Neuronal stem cell (in vitro differentiated cells): ENCODE measurements around the gene DHCR7.
A peak's percentile ranks its signal among the peaks of the same experiment; 100 is the strongest.

ENCODE experiments used
- DNase-seq: peaks from one replicate; pipeline ENCODE4 v3.0.0-alpha.2; 2013; ENCODE audit warnings: low spot score
- H2AFZ ChIP-seq: one replicate; pipeline ENCODE4 v1.6.1; 2013; ENCODE audit warnings: mild to moderate bottlenecking, low read length, inconsistent platforms
- H2AK5ac ChIP-seq: 2 replicates; pipeline ENCODE4 v1.6.1; 2013; ENCODE audit warnings: low read depth, mild to moderate bottlenecking, inconsistent platforms, low read length, moderate library complexity, mixed read lengths
- H2BK120ac ChIP-seq: 2 replicates; pipeline ENCODE4 v1.6.1; 2013; ENCODE audit warnings: low read depth, mild to moderate bottlenecking, inconsistent platforms, low read length, moderate library complexity, mixed read lengths
- H2BK12ac ChIP-seq: one replicate; pipeline ENCODE4 v1.6.1; 2013; ENCODE audit warnings: low read length, inconsistent platforms
- H2BK15ac ChIP-seq: 2 replicates; pipeline ENCODE4 v1.6.1; 2013; ENCODE audit warnings: mild to moderate bottlenecking, low read length, inconsistent platforms, mixed read lengths
- H2BK5ac ChIP-seq: one replicate; pipeline ENCODE4 v1.6.1; 2013; ENCODE audit warnings: inconsistent platforms, mild to moderate bottlenecking, low read length, moderate library complexity
- H3K14ac ChIP-seq: one replicate; pipeline ENCODE4 v1.6.1; 2013; ENCODE audit warnings: low read length, inconsistent platforms
- H3K18ac ChIP-seq: 2 replicates; pipeline ENCODE4 v1.6.1; 2013; ENCODE audit warnings: low read length, inconsistent platforms
- H3K23ac ChIP-seq: 2 replicates; pipeline ENCODE4 v1.6.1; 2013; ENCODE audit warnings: low read depth, mild to moderate bottlenecking, mixed read lengths, low read length, inconsistent platforms; ENCODE audit not compliant: poor library complexity
- H3K27ac ChIP-seq: replicated peaks from 3 replicates; pipeline ENCODE4 v1.5.1; 2013; ENCODE audit warnings: low read length, inconsistent platforms
- H3K27me3 ChIP-seq, 3 experiments: 2 replicates each; pipeline ENCODE4 v1.6.1; 2013; ENCODE audit warnings: low read length in 3 of 3, mild to moderate bottlenecking in 2 of 3, inconsistent platforms in 1 of 3, low read depth in 1 of 3, mixed read lengths in 1 of 3, moderate library complexity in 1 of 3; ENCODE audit not compliant: control insufficient read depth in 3 of 3, insufficient read depth in 3 of 3
- H3K36me3 ChIP-seq, 2 donors: replicated peaks in 1 of 2; 2 replicates each; pipeline ENCODE4 v1.6.1; 2013; ENCODE audit warnings: low read length in 2 of 2; ENCODE audit not compliant: control insufficient read depth in 2 of 2, insufficient read depth in 2 of 2
- H3K4ac ChIP-seq: 2 replicates; pipeline ENCODE4 v1.6.1; 2013; ENCODE audit warnings: inconsistent platforms, mild to moderate bottlenecking, low read length, moderate library complexity
- H3K4me1 ChIP-seq, 2 donors: 1 replicate in 1 of 2; 2 replicates in 1 of 2; pipeline ENCODE4 v1.6.1; 2013; ENCODE audit warnings: low read length in 2 of 2, low read depth in 1 of 2; ENCODE audit not compliant: control insufficient read depth in 2 of 2, insufficient read depth in 1 of 2
- H3K4me2 ChIP-seq: one replicate; pipeline ENCODE4 v1.6.1; 2013; ENCODE audit warnings: mild to moderate bottlenecking, low read length, inconsistent platforms; ENCODE audit not compliant: insufficient read depth, poor library complexity, severe bottlenecking
- H3K4me3 ChIP-seq, 2 donors: 2 replicates each; pipeline ENCODE4 v1.5.1; 2013; ENCODE audit warnings: low read length in 2 of 2, mild to moderate bottlenecking in 2 of 2, inconsistent platforms in 1 of 2, moderate library complexity in 1 of 2
- H3K79me1 ChIP-seq: one replicate; pipeline ENCODE4 v1.6.1; 2013; ENCODE audit warnings: low read depth, mild to moderate bottlenecking, inconsistent platforms, low read length, moderate library complexity
- H3K9ac ChIP-seq: one replicate; pipeline ENCODE4 v1.6.1; 2013; ENCODE audit warnings: mild to moderate bottlenecking, low read depth, low read length, inconsistent platforms; ENCODE audit not compliant: poor library complexity
- H3K9me3 ChIP-seq, 2 donors: replicated peaks in 1 of 2; 2 replicates each; pipeline versions ENCODE3 to v1.6.1; 2013; ENCODE audit warnings: low read length in 2 of 2, mild to moderate bottlenecking in 2 of 2, inconsistent platforms in 1 of 2, low read depth in 1 of 2, mixed read lengths in 1 of 2, moderate library complexity in 1 of 2; ENCODE audit not compliant: control insufficient read depth in 2 of 2, insufficient read depth in 1 of 2
- H4K8ac ChIP-seq: one replicate; pipeline ENCODE4 v1.6.1; 2013; ENCODE audit warnings: low read depth, mild to moderate bottlenecking, inconsistent platforms, low read length, moderate library complexity
- H4K91ac ChIP-seq: one replicate; pipeline ENCODE4 v1.6.1; 2013; ENCODE audit warnings: low read length, low read depth, mild to moderate bottlenecking, inconsistent platforms; ENCODE audit not compliant: poor library complexity
- WGBS, 2 donors: extraction: QIAGEN DNeasy Blood & Tissue Kit; methylation state at CpG; one replicate each; pipeline ENCODE4 v1.1.7; 2013; ENCODE audit warnings: missing lambda C conversion rate in 2 of 2, mixed read lengths in 1 of 2; ENCODE audit not compliant: insufficient read length in 2 of 2, insufficient replicate concordance in 1 of 2; ENCODE audit errors: extremely low coverage in 2 of 2; 5-methylcytosine and 5-hydroxymethylcytosine counted together

DHCR7 gene

GRCh38 chr11:71447791-71448256, 369 bp downstream of the DHCR7 start:
- peaks cover 11 to 20% of the 10 kb centered on the region in 2 donors for H3K4me1 ChIP-seq
- peaks cover 14% of the 10 kb centered on the region for H3K79me1 ChIP-seq
- peaks cover 33 to 50% of the 10 kb centered on the region in 2 donors for H3K36me3 ChIP-seq
- H2AFZ ChIP-seq, result peak overlapping the region; percentile 78
- H2BK120ac ChIP-seq, result no peak overlapping the region
- H3K9ac ChIP-seq, result peak overlapping the region; percentile 89
- H3K4me2 ChIP-seq, result peak overlapping the region; percentile 74
- H2BK5ac ChIP-seq, result peak overlapping the region; percentile 49
- peak overlapping the region; percentile 94 for H3K23ac ChIP-seq
- no peak overlapping the region for H2AK5ac ChIP-seq
- H4K8ac ChIP-seq, result no peak overlapping the region
- DNase-seq, result peak; percentile 48
- H3K27me3 ChIP-seq, result no peaks in the 10 kb centered on the region
- WGBS, 2 donors, result no CpG with 5 or more reads among the region's 31 CpGs
- peak overlapping the region; percentile 62 for H3K27ac ChIP-seq
- peak overlapping the region; percentile 88 to 96 for H3K4me3 ChIP-seq
- peaks cover 4 to 18% of the 10 kb centered on the region in 2 donors for H3K9me3 ChIP-seq
- no peak overlapping the region for H2BK12ac ChIP-seq
- no peak overlapping the region for H3K4ac ChIP-seq
- peak overlapping the region; percentile 60 for H3K14ac ChIP-seq
- no peak overlapping the region for H2BK15ac ChIP-seq
- H3K18ac ChIP-seq, result peak overlapping the region; percentile 94
- H4K91ac ChIP-seq, result no peak overlapping the region

- H3K23ac ChIP-seq, result no peak overlapping the region
- H3K4me1 ChIP-seq, result peaks cover 10 to 14% of the 10 kb centered on the region in 2 donors
- H3K4ac ChIP-seq, result no peak overlapping the region
- peaks cover 14% of the 10 kb centered on the region for H3K79me1 ChIP-seq
- no peak overlapping the region for H2BK120ac ChIP-seq
- no CpG with 5 or more reads among the region's 9 CpGs for WGBS, 2 donors
- no peak overlapping the region for H3K9ac ChIP-seq
- H3K27me3 ChIP-seq, result no peaks in the 10 kb centered on the region
- DNase-seq, result no peak
- H2BK12ac ChIP-seq, result no peak overlapping the region
- H3K9me3 ChIP-seq, result peaks cover 4 to 18% of the 10 kb centered on the region in 2 donors
- peak overlapping the region; percentile 62 for H3K27ac ChIP-seq
- H3K18ac ChIP-seq, result no peak overlapping the region
- H2BK5ac ChIP-seq, result peak overlapping the region; percentile 49
- H3K4me3 ChIP-seq, result peak overlapping the region; percentile 88 to 96
- H4K8ac ChIP-seq, result no peak overlapping the region
- H2BK15ac ChIP-seq, result no peak overlapping the region
- peak overlapping the region; percentile 74 for H3K4me2 ChIP-seq
- peak overlapping the region; percentile 78 for H2AFZ ChIP-seq
- H3K36me3 ChIP-seq, result peaks cover 38 to 57% of the 10 kb centered on the region in 2 donors
- no peak overlapping the region for H2AK5ac ChIP-seq
- H4K91ac ChIP-seq, result no peak overlapping the region
- H3K14ac ChIP-seq, result no peak overlapping the region
Measured at GRCh38 chr11:71446942-71447688, 1.1 kb downstream of the DHCR7 start.

DNA sequence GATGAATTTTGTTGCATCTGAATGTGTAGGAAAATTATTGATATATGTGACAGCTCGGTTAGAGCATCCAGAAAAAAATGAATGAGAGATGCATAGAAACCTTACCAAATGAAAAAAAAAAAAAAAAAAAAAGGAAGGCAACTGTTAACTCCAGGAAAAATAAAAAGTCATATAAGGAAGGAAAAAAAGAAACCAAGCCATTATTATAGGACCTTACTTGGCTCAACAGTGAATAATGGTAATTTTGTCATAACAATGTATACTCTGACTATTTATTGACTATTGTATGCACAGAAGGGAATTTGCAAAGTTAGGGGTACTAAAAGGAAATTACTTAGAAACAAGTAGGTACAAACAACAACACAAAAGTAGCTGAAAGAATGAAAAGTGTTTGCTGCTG, 2.0 kb downstream of the DHCR7 start:
- Histone ChIP-seq H3K4me1 (peaks cover 10 to 11% of the 10 kb centered on the region in 2 donors), H3K9me3 (peaks cover 4 to 18% of the 10 kb centered on the region in 2 donors), H3K4me2 (no peak overlapping the region), H3K18ac (no peak overlapping the region), H2AK5ac (no peak overlapping the region), H3K36me3 (peaks cover 48 to 64% of the 10 kb centered on the region in 2 donors), H3K79me1 (peaks cover 17% of the 10 kb centered on the region), H3K4ac (no peak overlapping the region), H2BK5ac (no peak overlapping the region), H3K23ac (no peak overlapping the region), H2AFZ (no peak overlapping the region), H3K27me3 (no peaks in the 10 kb centered on the region), H3K9ac (no peak overlapping the region), H2BK120ac (no peak overlapping the region), H3K27ac (no peak overlapping the region), H3K4me3 (peak overlapping the region in 1 of 2 donors; percentile 16), H2BK12ac (no peak overlapping the region), H4K91ac (no peak overlapping the region), H2BK15ac (no peak overlapping the region), H3K14ac (no peak overlapping the region), H4K8ac (no peak overlapping the region)
- no peak for DNase-seq
- WGBS, 2 donors, result no CpG with 5 or more reads among the region's 1 CpG

DNA sequence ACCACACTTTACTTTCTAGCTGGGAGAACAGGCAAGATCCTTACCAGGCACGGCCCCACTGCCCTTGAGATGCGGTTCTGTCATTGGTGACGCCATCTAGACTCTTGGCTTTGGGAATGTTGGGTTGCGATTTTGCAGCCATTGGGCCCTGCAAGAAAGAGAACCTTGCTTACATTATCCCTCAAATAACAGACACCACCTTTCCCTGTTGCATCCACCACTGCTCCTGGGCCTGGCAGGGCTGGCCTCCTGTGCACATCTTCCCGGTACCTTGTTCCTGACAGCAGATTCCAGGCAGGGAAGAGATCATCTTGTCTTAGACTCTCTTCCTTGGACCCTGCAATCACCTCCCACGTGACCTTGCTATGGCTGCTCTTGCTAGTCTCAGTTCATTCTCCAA, 3.4 kb downstream of the DHCR7 start:
- Histone ChIP-seq H4K8ac (no peak overlapping the region), H2BK12ac (no peak overlapping the region), H2BK5ac (no peak overlapping the region), H3K23ac (no peak overlapping the region), H3K4me2 (no peak overlapping the region), H2BK120ac (no peak overlapping the region), H2AK5ac (no peak overlapping the region), H3K9me3 (peaks cover 4 to 18% of the 10 kb centered on the region in 2 donors), H3K14ac (no peak overlapping the region), H3K4me1 (peaks cover 9 to 10% of the 10 kb centered on the region in 2 donors), H2BK15ac (no peak overlapping the region), H4K91ac (no peak overlapping the region), H3K79me1 (peaks cover 19% of the 10 kb centered on the region), H3K4me3 (no peak overlapping the region), H2AFZ (no peak overlapping the region), H3K9ac (no peak overlapping the region), H3K36me3 (peaks cover 61 to 78% of the 10 kb centered on the region in 2 donors), H3K4ac (no peak overlapping the region), H3K18ac (no peak overlapping the region), H3K27me3 (no peaks in the 10 kb centered on the region), H3K27ac (no peak overlapping the region)
- DNase-seq, result no peak
- no CpG with 5 or more reads among the region's 6 CpGs for WGBS, 2 donors
